ENCODE results near the gene ZMIZ1.

Gene ZMIZ1

GRCh38 chr10:79125092-79125491 is 56.3 kb downstream of the ZMIZ1 start:
- DNase-seq = no peak

DNA sequence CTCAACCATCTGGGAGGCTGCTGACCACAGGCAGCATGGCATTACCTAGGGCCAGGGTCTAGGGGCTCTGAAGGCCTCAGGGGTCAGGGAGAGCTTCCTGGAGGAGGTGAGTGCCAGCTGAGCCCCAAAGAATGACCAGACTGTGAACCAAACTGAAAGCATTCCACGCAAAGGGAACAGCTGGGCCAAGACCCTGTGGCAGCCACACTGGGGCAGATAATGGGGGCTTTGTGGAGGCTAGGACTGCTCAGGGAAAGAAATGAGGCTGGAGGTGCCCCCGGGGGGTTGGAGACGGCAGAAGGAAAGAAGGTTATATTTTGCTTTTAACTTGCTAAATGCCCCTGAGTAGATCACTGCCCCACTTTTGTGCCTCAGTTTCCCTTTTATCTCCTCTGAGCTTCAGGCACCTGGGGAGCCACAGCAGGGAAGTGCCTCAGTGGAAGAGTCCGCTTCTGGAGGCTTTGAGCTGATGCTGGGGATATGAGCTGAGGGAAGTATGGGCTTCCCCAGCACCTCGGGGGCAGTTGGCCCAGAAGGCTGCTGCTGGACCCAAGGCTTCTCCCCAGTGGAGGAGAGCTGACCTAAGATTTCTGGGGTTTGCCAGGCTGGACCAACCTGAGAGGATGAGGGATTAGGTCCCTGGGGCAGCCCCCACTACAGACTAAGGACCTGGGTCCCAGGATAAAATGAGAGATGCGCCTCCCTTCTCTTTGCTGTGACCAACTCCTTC is 57.8 kb downstream of the ZMIZ1 start:
- no peak for DNase-seq

GRCh38 chr10:79127151-79127961 is 58.6 kb downstream of the ZMIZ1 start:
- DNase-seq = no peak

- DNase-seq = no peak
Observed at GRCh38 chr10:79128241-79128922, 59.6 kb downstream of the ZMIZ1 start.

GRCh38 chr10:79128923-79129305 is 60.1 kb downstream of the ZMIZ1 start:
- DNase-seq = no peak

DNA sequence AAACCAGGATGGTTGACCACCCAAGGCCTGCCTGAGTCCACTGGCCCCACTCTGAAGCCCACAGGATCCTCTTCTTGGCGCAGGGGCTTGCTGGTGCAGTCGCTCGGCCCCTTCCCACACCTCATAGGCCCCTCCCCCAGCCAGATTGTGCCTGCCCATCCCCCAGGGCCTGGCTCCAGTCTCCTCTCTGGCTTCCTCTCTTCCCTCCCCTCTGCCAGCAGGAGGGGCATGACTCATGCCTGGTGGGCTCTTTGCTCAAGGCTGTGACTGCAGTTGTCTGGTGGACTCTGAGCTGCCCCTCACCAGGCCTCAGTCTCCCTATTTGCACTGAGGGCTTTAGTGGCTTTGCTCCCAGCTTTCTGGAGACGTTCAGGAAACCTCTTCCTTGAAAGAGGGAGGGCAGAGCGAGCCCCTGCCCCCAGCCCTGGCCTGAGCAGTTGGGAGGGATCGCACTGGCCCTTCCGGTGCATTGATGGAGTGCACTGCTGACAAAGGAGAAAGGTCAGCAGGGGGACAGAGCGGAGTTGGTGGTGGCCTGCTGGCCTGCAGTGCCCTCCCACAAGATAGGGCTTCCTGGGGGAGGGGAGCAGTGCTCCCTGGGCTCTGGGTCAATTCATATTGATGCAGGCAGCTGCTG is 60.7 kb downstream of the ZMIZ1 start:
- DNase-seq = no peak

DNA sequence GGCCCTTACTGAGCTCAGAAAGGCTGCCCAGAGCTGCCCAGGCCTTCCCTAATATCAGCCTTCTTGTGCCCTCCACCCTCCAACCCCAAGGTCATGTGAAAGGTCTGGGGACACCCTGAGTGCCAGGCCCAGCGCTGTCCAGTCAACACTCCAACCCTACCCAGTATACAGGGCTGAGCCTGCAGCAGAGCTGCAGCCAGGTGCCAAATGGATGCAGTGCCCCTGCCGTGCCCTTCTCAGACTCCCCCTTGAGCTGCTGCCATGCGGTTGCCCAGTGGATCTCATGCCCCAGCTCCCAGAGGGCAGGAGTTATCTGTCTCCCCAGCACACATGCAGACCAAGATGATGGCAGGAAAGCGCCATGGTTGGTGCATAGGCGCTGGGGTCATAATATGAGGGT is 61.5 kb downstream of the ZMIZ1 start:
- no peak for DNase-seq

GRCh38 chr10:79130846-79131245 is 62.1 kb downstream of the ZMIZ1 start:
- DNase-seq = no peak

DNA sequence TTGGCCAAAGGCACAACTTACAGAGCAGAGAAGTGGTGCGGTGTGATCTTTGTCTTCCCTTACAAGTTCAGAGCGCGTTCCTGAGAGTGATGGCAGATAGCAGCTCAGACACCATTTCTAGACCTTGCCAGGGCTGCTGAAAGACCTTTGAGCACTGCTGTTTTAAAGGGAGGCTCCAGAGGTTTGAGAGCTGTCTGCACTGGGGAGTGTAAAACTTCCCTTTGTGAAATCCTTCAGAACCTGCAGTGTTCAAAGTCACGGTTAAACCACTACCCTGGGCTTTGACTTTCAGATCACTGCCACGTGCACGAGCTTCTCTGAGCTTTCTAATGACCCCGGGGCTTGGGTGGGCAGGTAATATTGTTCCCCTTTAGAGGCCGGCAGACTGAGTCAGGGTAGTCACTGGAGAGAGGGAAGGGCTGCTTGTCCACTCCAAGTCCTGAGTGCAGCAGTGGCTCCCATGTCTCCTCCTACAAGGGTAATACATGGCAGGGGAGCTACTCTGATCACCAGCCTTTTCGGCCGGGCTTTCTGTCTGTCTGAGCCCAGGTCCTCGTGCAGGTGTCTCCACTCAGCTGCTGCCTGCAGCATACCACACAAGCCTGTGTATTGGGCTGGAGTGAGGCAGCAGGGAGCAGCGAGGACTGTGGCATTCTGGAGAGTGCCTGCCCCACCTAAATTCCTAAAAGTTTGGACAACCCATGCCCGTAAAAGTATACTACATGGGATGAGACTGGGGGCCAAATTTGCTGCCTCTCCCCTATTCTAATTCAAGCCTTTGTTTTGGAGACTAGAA is 63.3 kb downstream of the ZMIZ1 start:
- no peak for DNase-seq

DNA sequence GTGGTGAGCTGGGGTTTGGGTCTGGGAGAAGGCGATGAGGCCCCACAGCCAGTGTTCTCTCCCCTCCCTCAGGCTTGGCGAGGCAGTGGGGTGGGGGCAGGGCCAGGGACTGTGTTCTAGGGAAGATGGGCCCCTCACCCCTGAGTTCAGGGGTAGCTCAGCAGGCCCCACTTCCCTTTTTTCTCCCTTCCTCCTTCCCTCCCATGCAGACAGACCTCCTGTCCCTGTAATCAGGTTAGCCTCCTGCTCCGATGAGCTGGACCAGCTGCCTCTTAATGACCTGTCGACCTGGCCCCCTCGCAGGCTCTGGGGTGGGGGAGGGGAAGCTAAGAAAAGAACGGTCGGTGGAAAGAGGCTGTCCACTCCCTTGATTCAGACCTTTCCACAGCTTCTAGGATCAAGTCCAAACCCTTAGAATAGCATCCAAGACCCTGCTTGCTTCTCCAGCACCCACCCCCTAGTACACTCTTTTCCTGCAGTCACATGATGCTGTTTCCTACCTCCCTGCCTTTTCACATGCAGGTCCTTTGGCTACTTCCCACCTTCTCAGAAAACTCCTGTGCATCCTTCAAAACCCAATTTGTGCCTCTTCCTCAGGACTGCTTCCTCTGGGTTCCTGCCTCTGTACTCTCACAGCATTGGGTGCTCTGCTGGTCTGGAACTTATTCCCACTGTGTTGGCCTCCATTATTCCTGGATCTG is 64.1 kb downstream of the ZMIZ1 start:
- DNase-seq = no peak

- no peak for DNase-seq
Observed at GRCh38 chr10:79133416-79133815, 64.7 kb downstream of the ZMIZ1 start.

GRCh38 chr10:79135790-79136189 is 67.0 kb downstream of the ZMIZ1 start:
- DNase-seq = no peak

DNA sequence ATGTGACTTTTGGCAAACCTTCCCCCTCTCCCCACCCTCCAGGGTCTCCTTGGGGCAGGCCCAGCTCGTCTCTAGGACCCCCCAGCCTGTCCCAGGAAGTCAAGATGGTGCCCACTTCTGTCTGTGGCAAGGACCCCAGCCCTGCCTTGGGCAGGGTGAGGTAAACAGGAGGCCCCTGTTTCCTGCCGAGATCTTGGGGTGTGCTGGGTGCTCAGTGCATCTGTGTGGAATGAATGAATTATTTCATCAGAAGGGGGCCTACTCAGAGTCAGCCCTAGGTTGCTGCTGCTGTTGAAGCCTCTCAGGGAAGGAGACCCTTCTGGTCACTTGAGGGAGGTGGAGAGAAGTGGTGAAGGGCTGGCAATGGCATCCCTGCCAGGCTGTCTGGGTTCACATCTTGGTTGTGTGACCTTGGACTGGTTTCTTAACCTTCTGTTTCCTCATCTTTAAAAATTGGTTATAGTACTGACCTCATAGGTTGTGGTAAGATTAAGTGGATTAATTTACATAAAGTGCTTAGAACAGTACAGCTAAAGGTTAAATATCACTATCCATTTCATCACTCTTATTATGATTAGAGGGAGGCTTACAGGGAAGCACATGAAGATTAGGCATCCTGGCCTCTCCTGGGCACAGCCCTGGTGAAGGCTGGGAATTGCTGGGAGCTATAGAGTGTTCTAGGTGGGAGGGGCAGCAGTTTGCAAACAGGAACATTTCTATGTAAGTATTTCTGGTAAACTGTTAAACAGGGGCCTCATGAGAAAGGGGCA is 67.7 kb downstream of the ZMIZ1 start:
- DNase-seq = no peak

GRCh38 chr10:79137300-79137756 is 68.6 kb downstream of the ZMIZ1 start:
- DNase-seq = no peak

DNA sequence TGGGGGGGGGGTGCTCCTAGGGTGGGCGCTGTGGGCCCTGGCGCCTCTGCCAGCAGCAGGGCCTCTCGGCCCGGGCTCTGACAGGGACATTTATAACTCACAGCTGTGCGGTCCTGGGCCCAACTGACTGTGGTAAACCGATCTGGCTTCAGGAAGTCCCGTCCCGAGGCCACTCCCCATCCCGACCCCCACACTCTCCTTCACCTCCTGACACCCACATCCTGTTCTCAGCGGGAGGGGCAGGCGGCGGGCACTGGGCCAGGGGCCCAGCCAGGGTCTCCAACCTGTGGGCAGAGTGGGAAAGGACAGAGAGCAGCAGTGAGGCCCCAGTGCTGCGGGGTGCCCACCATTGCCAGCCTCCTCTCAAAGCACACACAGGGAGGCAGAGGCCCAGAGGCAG is 69.1 kb downstream of the ZMIZ1 start:
- DNase-seq = peak; percentile 47

- no peak for DNase-seq
Observed at GRCh38 chr10:79138449-79139123, 69.8 kb downstream of the ZMIZ1 start.

DNA sequence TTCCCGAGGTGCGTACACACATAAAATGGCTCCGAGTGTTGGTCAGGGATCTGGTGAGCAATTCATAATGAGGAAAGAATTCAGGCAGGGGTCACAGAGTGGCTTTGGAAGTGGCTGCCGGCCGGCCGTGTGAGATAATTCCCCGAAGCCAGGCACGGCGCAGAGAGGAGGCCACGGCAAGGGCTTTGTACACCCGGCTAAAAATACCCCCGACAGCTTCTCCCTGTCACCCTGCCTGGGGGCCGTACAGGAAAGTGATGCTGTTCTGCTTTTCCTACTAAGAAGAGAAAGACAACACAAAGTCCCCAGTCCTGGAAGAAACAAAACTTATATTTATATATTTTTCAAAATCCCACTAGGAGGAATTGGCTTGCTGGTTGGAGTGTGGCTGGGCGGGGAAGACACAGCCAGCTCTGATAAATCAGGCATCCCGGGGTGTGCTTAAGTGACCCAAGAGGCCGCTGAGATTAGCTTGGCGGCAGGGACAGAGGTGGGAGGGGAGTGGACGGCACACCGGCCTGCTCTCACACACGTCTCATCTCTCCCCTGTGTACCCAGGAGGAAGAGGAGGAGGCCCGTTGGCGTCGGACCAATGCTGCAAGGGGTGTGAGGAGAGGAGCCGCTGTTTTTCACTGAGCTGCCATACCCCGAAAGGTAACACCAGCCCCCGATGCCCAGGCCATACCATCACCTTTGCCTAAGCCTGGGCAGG is 70.5 kb downstream of the ZMIZ1 start:
- DNase-seq = no peak

DNA sequence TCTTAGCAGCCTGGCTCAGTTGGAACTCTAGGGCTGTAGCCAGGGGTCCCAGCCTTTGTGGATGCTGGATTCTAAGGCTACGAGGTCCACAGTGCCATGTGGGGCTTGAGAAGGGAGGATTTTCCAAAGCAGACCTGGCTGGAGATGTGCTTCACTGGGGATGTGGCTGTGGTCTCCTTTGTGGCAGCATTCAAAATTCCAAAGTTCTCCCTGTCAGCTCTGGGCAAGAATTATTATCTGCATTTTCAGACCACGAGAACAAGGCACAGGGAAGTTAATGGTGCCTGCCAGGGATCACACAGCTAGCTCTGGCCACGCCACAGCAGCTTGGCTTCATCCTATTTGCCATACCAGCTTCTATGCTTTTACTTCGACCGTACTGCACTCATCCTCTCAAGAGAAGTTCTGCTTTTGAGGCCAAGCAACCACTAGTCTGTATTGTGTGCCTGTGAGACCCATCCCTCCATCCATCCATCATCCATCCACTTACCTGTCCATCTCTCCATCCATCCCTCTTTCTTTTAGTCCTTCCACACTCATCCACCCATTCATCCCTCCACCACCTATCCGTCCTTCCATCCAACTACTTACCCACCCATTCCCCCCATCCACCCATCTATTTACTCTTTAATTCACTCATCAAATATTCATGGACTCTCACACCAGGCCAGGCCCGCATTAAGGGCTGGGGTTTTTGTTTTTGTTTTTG is 71.5 kb downstream of the ZMIZ1 start:
- no peak for DNase-seq

GRCh38 chr10:79140855-79141254 is 72.1 kb downstream of the ZMIZ1 start:
- no peak for DNase-seq
